GM12878 (cell line): ENCODE measurements around the gene NOP10.

ENCODE experiments used
- BCL11A ChIP-seq: IDR thresholded peaks from 2 replicates; pipeline ENCODE4 v1.6.1; 2011; ENCODE audit warnings: low read depth, low read length
- CHD1 ChIP-seq: IDR thresholded peaks from 2 replicates; pipeline ENCODE4 v1.6.1; 2012; ENCODE audit warnings: low read depth, low read length, improper control_type of control experiment
- CTCF ChIP-seq, 3 experiments: IDR thresholded peaks in 2 of 3; conservative IDR thresholded peaks in 1 of 3; 2 replicates each; pipeline ENCODE4 v1.5.1; 2011; ENCODE audit warnings: low read depth in 3 of 3, low read length in 3 of 3, mild to moderate bottlenecking in 3 of 3, control low read depth in 2 of 3, moderate library complexity in 2 of 3, inconsistent platforms in 1 of 3, mixed read lengths in 1 of 3; ENCODE audit not compliant: control insufficient read depth in 2 of 3, insufficient read depth in 1 of 3; ENCODE audit errors: extremely low read depth in 1 of 3
- CUX1 ChIP-seq: IDR thresholded peaks from 2 replicates; pipeline ENCODE4 v1.6.1; 2012; ENCODE audit warnings: improper control_type of control experiment, low read depth, low read length; ENCODE audit not compliant: insufficient replicate concordance
- JUNB ChIP-seq: IDR thresholded peaks from 2 replicates; pipeline ENCODE4 v1.6.1; 2016; ENCODE audit warnings: antibody characterized with exemption, mild to moderate bottlenecking
- KAT2A ChIP-seq: conservative IDR thresholded peaks from 2 replicates; pipeline ENCODE4 v1.6.1; 2011; ENCODE audit warnings: low read depth, low read length; ENCODE audit not compliant: control insufficient read depth
- KDM1A ChIP-seq: fragments of 200-600 bp; sonication (generic); IDR thresholded peaks from 2 replicates; pipeline ENCODE4 v1.6.1; 2016; ENCODE audit warnings: borderline replicate concordance
- PBX3 ChIP-seq: IDR thresholded peaks from 2 replicates; pipeline ENCODE4 v1.6.1; 2011; ENCODE audit warnings: mild to moderate bottlenecking, low read depth, low read length, moderate library complexity; ENCODE audit not compliant: insufficient replicate concordance
- PKNOX1 ChIP-seq: fragments of 450-650 bp; IDR thresholded peaks from 2 replicates; pipeline ENCODE4 v1.6.1; 2016; ENCODE audit warnings: mild to moderate bottlenecking
- POLR2AphosphoS2 ChIP-seq: IDR thresholded peaks from 2 replicates; pipeline ENCODE4 v1.6.1; 2011; ENCODE audit warnings: low read depth, mild to moderate bottlenecking, low read length, improper control_type of control experiment, moderate library complexity
- POLR2AphosphoS5 ChIP-seq: IDR thresholded peaks from 2 replicates; pipeline ENCODE4 v1.6.1; 2011; ENCODE audit warnings: mild to moderate bottlenecking, low read length, inconsistent platforms
- RCOR1 ChIP-seq: conservative IDR thresholded peaks from 2 replicates; pipeline ENCODE4 v1.6.1; 2012; ENCODE audit warnings: low read depth, low read length, improper control_type of control experiment
- RELB ChIP-seq: fragments of 450-650 bp; IDR thresholded peaks from 2 replicates; pipeline ENCODE4 v1.6.1; 2017; ENCODE audit warnings: low read depth, mild to moderate bottlenecking, moderate library complexity
- USF1 ChIP-seq: IDR thresholded peaks from 2 replicates; pipeline ENCODE4 v1.6.1; 2011; ENCODE audit warnings: borderline replicate concordance, low read depth, mild to moderate bottlenecking, moderate library complexity, mixed read lengths, low read length; ENCODE audit not compliant: insufficient read depth; ENCODE audit errors: extremely low read length

GRCh38 chr15:34358367-34358766 is 15.4 kb upstream of the NOP10 start:
- no peak for TF ChIP-seq CHD1
- peak in 1 of 3 experiments; percentile 19; a peak in 1 of 6 replicates for TF ChIP-seq CTCF (IDR thresholded peaks at IDR 0.05 in 2 of 3, conservative IDR thresholded peaks at IDR 0.05 in 1 of 3; ENCODE audit: control insufficient read depth in 2 of 3, extremely low read depth in 1 of 3, insufficient read depth in 1 of 3, low read depth in 3 of 3, low read length in 3 of 3)
- no peak for TF ChIP-seq CUX1
- no peak for TF ChIP-seq PKNOX1
- TF ChIP-seq KDM1A = no peak
- no peak for TF ChIP-seq RELB
- no peak for TF ChIP-seq USF1
- TF ChIP-seq POLR2AphosphoS2 = no peak
- TF ChIP-seq KAT2A = no peak
- no peak for TF ChIP-seq JUNB
- TF ChIP-seq POLR2AphosphoS5 = no peak
- TF ChIP-seq BCL11A = no peak
- no peak for TF ChIP-seq PBX3
- no peak for TF ChIP-seq RCOR1
